Forelimb muscle (tissue), 1 donor: Measurements from ENCODE around the gene DLL4. TPM values are rescaled to one million over a fixed set of nuclear protein-coding genes. Genes with fewer than 3 reads are reported as not detected.
"Not testable (repeated sequence)": the region's sequence is repeated elsewhere in the genome, so short reads cannot be mapped to it uniquely, and the experiment has no call there.

Experiments
- DNase-seq: peaks from one replicate; pipeline ENCODE4 v3.0.0-alpha.2; 2013; ENCODE audit warnings: low read depth
- polyA plus RNA-seq: library from polyadenylated mRNA; unstranded; fragments of 120-200 nt; gene quantifications from one replicate; pipeline ENCODE4 v1.2.1, GENCODE V29; 2013; ENCODE audit not compliant: insufficient read length

DLL4 gene
- polyA plus RNA-seq, 1 donor = 14.1 TPM

- no peak for DNase-seq
These were observed 12.6 kb downstream of the DLL4 start for GRCh38 chr15:40941528-40942336.

DNA sequence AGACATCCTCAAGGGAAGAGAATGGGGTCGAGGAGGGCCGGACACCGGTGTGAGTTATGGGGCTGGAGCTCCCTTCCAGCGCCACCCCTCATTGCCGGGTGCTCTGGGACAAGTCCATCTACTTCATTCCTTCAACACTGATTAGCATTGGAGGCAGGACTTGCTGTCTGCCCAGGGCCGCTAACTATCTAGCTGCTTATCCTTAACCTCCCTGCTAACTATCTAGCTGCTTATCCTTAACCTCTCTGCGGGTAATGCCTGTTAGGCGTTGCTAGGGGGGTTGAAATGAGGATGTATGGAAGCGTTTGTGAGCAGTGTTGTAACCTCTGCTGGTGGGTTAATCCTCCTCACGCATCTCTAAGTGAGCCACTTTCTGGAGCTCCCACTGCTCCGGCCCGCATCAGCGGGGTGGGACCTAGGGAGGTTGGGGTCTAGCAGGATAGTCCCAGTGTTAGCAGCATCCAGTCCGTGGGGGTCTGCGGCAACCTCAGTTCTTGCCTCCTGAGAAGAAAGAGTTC is 13.3 kb downstream of the DLL4 start:
- no peak for DNase-seq

DNA sequence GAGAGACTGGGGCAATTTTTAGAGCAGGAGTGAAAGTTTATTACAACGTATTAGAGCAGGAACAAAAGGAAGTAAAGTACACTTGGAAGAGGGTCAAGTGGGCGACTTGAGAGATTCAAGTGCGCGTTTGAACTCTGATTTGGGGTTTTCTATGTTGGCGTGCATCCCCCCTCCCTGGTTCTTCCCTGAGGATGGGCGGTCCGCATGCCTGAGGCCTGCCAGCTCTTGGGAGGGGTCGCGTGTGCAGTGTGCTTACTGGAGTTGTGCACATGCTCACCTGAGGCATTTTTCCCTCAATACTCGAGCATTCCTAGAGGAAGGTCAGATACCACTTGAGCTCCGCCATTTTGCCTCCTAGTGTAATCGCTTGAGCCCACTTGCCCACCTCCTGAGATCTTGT is 13.7 kb downstream of the DLL4 start:
- no peak for DNase-seq

DNA sequence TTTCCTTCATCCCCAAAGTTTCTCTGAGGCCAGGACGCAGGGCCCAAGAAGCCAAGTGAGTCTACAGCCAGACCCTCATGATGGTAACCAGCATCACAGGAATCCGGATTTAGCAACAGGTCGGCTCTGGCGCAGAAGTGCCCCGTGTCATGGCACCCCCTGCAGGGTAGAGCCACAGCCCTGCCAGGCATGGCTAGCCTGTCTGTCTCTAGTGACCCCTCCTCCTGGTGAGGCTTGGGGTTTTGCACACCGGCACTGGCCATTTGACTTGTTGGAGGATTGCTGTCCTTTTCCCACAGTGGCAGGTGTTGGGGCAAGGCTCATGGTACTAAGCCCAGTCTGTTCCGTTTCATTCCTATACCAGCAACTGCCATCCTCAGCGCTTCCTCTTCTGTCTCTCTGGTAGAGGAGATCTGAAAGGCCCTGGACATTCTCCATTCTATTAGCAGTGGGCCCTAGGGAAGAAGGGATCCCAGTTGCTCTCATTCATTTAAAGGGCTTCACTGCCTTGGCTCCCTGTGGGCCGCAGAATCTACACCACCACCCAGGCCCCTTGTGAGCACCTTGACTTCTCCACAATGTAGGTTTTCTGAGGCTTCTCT is 14.7 kb downstream of the DLL4 start:
- no peak for DNase-seq

- no peak for DNase-seq
These were observed 15.6 kb downstream of the DLL4 start for GRCh38 chr15:40944510-40945296.

GRCh38 chr15:40948706-40949473 is 19.8 kb downstream of the DLL4 start:
- DNase-seq = no peak

DNA sequence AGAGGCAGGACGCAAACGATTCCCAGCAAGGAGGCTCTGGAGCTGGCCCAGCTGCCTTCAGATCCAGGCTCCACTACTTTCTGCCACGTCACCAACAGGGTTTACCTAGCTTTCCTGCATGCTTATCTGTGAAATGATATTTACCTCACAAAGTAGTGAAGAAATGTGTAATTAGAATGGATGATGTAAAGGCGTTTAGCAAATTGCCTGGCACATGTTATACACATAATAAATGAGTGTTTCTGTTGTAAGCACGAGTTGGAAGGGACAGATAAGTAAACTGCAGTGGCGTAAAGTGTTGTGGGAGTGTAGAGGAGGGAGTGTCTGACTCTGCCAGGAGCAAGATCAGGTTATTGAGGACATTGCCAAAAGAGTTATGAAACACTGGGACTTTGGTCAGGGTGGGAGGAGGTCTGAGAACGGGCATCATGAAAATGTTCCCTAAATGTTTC is 20.6 kb downstream of the DLL4 start:
- DNase-seq = no peak

DNA sequence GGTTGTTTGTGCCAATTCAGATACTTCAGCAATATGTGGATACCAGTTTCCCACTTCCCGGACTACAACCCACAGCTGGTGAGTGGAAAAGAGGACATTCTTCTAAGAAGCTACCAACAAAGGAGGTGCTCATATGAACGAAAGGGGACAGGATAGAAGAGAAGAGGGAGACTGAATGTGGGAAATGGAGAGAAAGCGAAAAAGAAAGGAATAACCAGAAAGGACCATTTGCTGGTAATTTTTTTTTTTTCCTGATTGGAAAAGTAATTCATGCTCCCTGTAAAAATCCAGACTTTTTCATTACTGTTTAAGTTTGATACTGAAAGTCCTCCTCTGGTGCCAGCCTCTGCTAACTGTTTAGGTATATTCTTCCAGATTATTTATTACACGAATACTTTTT is 22.6 kb downstream of the DLL4 start:
- DNase-seq = no peak

GRCh38 chr15:40952301-40952900 is 23.3 kb downstream of the DLL4 start:
- no peak for DNase-seq

GRCh38 chr15:40952901-40953712 is 24.0 kb downstream of the DLL4 start, which contains the start of gene CHAC1:
TSS of gene CHAC1 (plus strand) at chr15:40953471. CDS start at chr15:40953584, 113 bp downstream.
- peak; percentile 77 for DNase-seq

DNA sequence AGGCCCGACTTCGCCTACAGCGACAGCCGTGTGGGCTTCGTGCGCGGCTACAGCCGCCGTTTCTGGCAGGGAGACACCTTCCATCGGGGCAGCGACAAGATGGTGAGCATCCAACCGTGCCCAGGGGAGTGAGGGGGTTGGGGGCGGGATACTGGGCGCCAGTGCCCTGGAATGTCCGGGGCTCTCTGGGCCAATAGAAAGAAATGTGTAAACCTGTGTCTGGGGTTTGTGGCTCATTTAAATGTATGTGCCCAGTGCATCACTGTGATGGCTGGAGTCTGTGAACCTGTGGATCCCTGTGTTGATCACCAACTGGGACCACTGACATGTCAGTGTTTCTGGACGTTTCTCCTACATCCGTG is 24.6 kb downstream of the DLL4 start:
- DNase-seq = no peak

DNA sequence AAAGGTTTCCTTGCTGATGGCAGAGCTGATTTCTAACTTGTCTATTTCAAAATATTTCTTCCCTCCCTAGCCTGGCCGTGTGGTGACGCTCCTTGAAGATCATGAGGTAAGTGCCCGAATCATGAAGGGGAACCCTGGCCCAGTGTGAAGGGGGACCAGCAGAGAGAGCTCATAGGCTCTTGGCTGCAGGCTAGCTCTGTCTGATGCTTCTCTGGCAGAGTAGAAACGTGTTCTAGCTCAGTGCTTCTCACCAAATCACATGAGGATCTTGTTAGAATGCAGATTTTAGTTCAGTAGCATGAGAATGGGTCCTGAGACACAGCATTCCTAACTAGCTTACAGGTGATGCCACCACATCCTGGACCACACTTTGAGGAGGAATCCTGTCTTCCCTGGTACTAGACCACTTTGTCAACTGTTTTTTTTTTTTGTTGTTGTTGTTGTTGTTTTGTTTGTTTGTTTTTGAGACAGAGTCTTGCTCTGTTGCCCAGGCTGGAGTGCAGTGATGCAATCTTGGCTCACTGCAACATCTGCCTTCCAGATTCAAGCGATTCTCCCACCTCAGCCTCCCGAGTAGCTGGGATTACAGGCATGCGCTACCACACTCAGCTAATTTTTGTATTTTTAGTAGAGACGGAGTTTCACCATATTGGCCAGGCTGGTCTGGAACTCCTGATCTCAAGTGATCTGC is 25.2 kb downstream of the DLL4 start:
- not testable (repeated sequence) for DNase-seq

GRCh38 chr15:40955141-40955903 is 26.2 kb downstream of the DLL4 start:
- DNase-seq = no peak

- DNase-seq = no peak
These were observed 26.9 kb downstream of the DLL4 start for GRCh38 chr15:40955930-40956540.

DNA sequence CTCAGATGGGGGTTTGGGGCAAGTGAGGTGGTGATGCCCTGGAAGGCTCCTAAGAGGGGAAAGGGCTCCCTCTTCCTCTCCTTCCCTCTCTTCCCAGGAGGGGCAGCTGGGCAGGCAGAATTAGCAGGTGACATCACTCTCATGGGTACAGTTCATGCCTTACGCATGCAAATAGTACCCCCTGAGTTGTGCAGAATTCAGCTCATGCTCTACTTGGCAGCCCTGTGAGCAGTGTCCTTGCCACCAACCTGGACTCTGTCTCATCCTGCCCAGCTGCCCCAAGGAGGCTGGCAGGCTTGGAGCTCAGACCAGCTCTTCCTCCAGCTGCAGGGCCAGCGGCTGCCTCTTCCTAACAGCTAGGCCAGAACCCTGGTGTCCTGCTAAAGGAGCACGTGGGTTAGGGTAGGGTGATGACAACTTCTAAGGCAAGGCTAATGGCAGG is 27.4 kb downstream of the DLL4 start:
- DNase-seq = no peak

DNA sequence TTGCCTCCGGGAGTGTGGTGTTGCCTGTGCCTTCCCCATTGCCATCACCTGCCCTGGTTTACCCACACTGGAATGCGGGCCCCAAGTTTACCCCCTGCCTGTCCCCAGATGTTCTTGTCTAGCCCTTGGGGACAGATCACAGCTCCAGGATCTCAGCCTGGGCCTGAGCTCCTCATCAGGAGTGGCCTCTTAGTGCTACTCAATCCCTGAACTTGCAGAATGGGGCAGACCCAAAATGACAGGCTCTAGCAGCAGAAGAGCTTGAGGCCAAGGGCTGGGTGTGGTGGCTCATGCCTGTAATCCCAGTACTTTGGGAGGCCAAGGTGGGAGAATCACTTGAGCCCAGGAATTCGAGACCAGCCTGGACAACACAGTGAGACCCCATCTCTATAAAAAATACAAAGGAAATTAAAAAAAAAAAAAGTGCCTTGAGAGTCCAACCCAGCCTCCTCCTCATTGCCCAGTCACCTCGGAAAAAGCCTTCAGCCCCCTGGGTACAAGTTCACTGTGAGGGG is 28.0 kb downstream of the DLL4 start:
- DNase-seq = no peak

DNA sequence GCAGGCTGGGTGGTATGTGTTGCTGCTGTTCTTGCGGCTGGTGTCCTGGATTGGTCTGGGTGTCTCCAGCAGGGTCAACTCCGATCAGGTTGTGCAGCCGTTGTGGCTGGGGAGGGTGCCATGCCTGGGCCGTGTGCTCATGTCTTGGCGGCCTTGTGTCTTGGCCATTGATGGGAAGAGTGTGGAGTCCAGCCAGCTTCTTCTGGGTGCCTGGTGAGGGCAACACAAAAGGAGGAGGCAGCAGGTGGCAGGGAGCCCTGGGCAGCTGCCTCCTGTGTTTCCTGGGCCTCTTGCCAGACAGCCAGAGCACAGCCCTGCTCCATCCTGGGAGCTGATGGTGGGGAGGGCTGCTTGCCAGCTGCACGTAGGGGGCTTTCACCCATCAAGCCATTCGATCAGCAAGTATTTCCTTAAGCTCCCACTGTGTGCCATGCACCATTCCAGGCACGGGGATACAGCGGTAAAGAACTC is 28.5 kb downstream of the DLL4 start:
- DNase-seq = no peak

DNA sequence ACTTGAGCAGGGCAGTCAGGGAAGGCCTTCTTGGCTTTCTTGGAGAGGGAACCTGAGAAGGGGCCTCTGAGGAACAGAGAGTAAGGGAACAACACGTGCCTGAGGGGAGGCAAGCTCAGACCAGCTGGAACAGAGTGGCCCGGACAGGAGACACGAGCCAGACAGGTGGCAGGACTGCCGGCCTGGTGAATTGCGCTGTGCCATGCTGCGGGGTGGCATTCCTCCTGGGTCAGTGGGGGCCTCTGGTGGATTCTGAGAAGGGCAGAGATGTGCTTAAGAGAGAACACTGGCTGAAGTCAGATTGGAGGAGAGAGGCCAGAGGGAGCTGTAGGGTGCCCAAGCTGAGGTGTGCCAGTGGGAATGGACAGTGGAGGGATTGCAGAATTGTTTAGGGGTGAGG is 29.0 kb downstream of the DLL4 start:
- DNase-seq = no peak
